HG03196 (cell line): ENCODE measurements around the gene CLCA1.

Experiments used
- ATAC-seq: cut with Tn5 transposase; IDR thresholded peaks from one replicate; pipeline ENCODE4 v1.9.1; 2021; ENCODE audit not compliant: unreplicated experiment

The CLCA1 gene

DNA sequence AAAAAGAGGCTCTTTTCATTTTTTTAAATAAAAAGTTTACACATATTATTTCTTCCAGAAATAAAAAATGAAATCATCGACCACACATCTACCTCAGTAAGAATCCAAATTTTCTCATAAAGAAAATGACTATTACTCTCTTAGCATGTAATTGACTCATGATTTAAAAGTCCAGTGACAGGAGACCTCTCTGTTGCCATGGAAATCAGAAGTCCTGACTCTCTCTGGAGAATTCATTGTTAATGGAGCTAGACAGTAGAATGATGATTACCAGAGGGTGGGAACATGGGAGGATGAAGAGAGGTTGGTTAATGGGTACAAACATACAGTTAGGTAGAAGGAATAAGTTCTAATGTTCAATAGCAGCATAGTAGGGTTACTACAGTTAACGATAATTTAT is 73.1 kb downstream of the CLCA1 start:
- ATAC-seq = no peak

DNA sequence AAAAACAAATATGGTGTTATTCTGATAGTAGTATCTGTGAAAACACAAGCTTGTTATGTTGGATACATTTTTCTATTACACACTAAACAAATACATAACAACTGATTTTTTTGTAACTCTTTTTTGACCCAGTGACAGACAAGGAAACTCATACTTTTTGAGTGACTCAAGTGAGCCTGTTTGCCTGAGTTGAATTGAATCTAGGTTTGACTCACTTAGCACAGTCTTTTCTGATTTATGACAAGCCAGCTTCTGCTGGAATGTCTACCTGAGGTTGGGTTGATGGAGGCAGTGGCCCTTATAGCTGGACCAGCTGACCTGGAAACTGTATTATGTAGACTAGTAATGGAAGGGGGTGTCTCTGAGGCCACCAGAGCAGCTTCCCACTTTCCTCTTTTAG is 73.9 kb downstream of the CLCA1 start:
- ATAC-seq = no peak

DNA sequence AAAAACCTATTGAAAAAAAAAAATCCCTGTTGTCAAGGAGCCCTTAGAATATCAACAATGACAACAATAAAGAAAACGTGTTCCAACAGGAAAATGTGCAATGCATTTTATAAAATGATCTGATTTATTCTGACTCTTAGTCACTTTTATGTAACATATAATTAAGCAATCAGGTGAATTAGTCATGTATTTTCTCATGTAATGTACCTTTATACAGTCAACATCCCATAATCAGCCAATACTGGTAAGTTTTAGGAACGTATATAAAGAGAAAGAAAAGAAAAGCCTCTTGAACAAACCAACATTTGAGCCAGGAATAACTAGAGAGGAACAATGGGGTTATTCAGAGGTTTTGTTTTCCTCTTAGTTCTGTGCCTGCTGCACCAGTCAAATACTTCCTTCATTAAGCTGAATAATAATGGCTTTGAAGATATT is 78.1 kb downstream of the CLCA1 start, which contains the start of gene CLCA4:
Gene CLCA4, plus strand, starts transcription at position 292 of the 435 bp plus-strand sequence. Its CDS starts 42 bp downstream, at position 334.
- ATAC-seq = no peak

DNA sequence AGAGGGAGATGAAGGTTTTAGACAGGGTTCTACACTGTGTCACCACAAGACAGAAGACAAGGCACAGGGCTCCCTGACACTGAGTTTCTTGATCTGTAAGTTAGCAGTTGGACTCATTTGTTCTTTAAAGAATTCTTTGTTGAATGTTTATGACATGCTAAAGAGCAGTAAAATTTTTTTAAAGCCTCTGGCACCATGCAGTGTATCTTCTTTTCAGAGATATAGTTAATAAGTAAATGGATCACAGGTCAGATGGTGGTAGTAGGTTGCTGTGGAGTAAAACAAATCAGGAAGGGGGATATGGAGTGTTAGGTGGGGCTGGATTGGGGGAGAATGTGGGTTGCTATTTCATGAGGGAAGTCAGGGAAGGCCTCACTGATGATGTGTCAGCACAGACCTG is 80.1 kb downstream of the CLCA1 start:
- ATAC-seq = no peak
